ENCODE data around the gene PDLIM7.

PDLIM7 gene

DNA sequence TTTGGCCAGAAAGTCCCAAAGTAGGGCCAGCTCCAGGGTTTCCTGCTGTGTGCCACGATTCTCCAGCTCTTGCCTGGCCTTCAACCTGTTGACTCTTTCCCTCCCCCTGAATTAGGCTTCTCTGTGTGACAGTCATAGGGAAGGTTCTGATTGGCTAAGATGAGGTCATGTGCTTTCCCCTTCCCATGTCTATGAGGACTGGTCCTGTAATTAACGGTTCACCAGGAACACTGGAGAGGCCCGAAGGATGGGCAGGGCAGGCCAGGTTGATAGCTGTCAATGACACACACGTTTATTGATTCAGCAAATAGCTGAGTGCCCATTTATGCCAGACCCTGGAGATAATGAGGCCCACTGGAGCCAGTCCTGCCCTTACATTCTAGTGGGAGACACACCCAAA lies 59.8 kb downstream of the PDLIM7 start:
- DNase-seq (ENCODE audit: extremely low spot score, insufficient read length, low read depth) (no peak), FAIRE-seq (no peak)

GRCh38 chr5:177435847-177436536 lies 61.4 kb downstream of the PDLIM7 start:
- no peak for DNase-seq (ENCODE audit: extremely low spot score, insufficient read length, low read depth)
- FAIRE-seq, result no peak

DNA sequence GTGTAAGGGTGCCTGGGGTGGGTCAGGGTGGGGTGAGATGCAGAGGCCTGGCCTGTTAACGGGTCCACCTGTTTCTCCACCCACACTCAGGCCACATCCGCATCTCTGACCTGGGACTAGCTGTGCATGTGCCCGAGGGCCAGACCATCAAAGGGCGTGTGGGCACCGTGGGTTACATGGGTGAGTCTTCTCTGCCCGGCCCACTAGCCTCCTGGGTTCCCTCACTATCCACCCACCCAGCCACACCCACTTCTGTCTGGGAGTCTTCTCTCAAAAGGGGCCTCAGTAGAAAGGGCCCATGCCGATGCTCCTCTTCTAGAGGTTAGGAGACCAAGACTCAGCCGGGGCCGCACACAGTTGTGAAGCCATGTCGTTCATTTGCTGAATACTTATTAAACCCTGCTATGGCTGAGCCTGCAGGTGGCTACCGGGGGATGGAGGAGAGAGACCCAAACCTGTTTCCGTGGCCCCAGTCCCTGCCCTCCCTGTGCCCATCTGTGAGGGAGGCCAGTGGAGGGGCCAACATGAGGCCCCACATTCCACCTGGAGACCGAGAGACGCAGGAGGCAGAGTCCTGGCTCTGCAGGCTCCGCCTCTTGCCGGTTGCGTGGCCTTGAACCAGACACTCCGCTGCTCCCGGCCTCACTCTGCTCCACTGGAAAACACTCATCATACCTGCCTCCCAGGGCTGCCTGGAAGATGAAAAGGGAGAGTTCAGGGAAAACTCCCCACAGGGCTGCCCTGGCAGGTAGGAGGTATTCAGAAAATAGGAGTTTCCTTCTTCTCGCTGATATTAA lies 62.3 kb downstream of the PDLIM7 start:
- no peak for DNase-seq (ENCODE audit: extremely low spot score, insufficient read length, low read depth)
- no peak for FAIRE-seq

GRCh38 chr5:177434437-177434836 lies 63.0 kb downstream of the PDLIM7 start:
- no peak for DNase-seq (ENCODE audit: extremely low spot score, insufficient read length, low read depth)
- no peak for FAIRE-seq

DNA sequence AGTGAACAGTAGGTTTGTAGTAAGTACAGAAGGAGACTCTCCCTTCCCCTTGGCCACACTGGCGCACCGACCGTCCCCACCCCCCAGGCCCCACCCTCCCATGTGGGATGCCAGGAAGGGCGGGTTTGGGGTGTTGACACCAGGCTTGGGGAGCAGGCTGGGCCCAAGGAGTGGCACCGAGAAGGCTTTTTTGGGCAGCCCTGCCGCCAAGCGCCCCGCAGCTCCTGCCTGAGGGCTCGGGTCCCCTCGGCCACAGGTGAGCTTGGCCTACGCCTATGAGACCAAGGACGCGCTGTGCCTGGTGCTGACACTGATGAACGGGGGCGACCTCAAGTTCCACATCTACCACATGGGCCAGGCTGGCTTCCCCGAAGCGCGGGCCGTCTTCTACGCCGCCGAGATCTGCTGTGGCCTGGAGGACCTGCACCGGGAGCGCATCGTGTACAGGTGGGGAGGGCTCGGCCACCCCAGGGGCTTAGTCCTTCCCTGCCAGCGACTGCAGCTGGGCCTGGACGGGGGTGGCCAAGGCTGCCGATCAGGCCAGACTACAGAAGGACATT lies 63.7 kb downstream of the PDLIM7 start:
- FAIRE-seq (no peak), DNase-seq (ENCODE audit: extremely low spot score, insufficient read length, low read depth) (no peak)
